Epithelial cell of proximal tubule (primary cell): ENCODE data around the gene AFF3. TPM values are rescaled to one million over a fixed set of nuclear protein-coding genes. Genes with fewer than 3 reads are reported as not detected.

Experiments
- DNase-seq: peaks from one replicate; pipeline ENCODE4 v3.0.0-alpha.2; 2011; ENCODE audit warnings: low read depth
- H3K4me3 ChIP-seq: 2 replicates; pipeline ENCODE4 v1.5.1; 2011; ENCODE audit warnings: low read depth, mild to moderate bottlenecking, low read length
- CTCF ChIP-seq: conservative IDR thresholded peaks from 2 replicates; pipeline ENCODE4 v1.5.1; 2012; ENCODE audit warnings: low read depth, mild to moderate bottlenecking, low read length
- total RNA-seq: library from RNA; depleted of rRNA; stranded (reverse); fragments of >200 nt; gene quantifications from 2 replicates; pipeline ENCODE4 v1.2.3, GENCODE V29; 2015

Gene AFF3
- total RNA-seq, 1 donor from 2014 or later, result 0.35 TPM

GRCh38 chr2:99915108-99915675 is 227.2 kb downstream of the AFF3 start:
- DNase-seq, result no peak
- TF ChIP-seq CTCF, result no peak
- H3K4me3 ChIP-seq, result no peak overlapping the region

DNA sequence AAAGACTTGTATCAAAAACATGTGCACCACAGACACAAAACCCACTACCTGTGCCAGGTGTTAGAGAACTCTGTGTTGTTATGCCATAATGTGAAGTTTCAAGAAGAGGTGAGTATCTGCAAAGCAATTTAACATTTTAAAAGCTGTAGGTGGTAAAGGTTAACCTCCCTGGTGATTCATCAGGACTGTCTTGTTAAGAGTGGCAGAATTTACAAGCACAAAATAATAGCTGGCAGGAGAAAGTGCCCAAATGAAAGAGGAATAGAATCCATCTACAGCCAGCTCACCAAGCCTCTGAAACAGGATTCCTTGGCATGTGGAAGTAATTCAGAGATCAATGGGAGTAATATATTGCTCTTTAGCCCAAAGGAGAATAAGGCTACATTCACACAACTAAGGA is 230.7 kb downstream of the AFF3 start:
- peak; percentile 1 for DNase-seq
- H3K4me3 ChIP-seq, result no peak overlapping the region
- TF ChIP-seq CTCF, result no peak

DNA sequence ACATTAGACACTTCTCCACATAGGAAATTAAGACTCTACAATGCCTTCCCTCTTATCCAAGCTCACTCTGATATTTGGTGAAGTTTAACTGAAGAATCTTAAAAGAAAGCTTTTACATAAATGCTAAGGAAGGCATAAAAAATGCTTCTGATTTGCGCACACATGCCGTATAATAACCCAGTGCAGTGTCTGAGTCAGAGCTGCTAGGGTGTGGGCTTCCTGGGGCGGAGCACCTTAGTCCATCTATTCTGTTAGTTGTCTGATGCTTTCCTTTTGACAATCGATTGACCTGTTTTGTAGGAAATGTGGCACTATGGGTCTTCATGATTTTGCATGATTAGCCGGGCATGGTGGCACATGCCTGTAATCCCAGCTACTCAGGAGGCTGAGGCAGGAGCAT is 231.5 kb downstream of the AFF3 start:
- no peak for DNase-seq
- H3K4me3 ChIP-seq, result no peak overlapping the region
- no peak for TF ChIP-seq CTCF

GRCh38 chr2:99905636-99906035 is 236.8 kb downstream of the AFF3 start:
- no peak overlapping the region for H3K4me3 ChIP-seq
- TF ChIP-seq CTCF, result no peak
- no peak for DNase-seq

DNA sequence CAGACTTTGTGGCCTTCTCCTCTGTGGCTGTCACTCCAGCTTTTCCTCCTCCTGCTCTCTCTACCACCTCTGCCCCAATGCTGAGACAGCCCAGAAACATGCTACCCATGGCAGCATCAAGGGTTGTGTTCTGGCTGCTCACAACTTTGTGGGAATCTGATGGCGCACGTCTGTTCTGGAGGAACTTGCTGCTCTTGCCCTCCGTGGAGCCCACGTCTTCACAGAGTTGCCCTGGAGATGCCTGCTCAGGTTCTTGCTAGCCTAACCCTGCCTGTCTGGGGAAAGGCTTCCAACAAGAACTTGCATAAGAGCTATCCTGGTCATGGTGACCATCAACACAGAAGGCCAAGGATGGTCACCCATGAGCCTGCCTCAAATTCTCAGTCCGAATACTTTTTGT is 237.4 kb downstream of the AFF3 start:
- no peak overlapping the region for H3K4me3 ChIP-seq
- DNase-seq, result no peak
- no peak for TF ChIP-seq CTCF

GRCh38 chr2:99903981-99904380 is 238.4 kb downstream of the AFF3 start:
- DNase-seq, result no peak
- TF ChIP-seq CTCF, result no peak
- H3K4me3 ChIP-seq, result no peak overlapping the region

GRCh38 chr2:99900556-99900955 is 241.8 kb downstream of the AFF3 start:
- no peak for TF ChIP-seq CTCF
- no peak for DNase-seq

More at GRCh38 chr2:99900556-99900955, 241.8 kb downstream of the AFF3 start:
- H3K4me3 ChIP-seq, result no peak overlapping the region
